GM21447 (cell line): ENCODE results near the gene OR6Y1.

Experiments used
- ATAC-seq: cut with Tn5 transposase; IDR thresholded peaks from one replicate; pipeline ENCODE4 v1.9.1; 2021; ENCODE audit not compliant: unreplicated experiment

OR6Y1 gene

DNA sequence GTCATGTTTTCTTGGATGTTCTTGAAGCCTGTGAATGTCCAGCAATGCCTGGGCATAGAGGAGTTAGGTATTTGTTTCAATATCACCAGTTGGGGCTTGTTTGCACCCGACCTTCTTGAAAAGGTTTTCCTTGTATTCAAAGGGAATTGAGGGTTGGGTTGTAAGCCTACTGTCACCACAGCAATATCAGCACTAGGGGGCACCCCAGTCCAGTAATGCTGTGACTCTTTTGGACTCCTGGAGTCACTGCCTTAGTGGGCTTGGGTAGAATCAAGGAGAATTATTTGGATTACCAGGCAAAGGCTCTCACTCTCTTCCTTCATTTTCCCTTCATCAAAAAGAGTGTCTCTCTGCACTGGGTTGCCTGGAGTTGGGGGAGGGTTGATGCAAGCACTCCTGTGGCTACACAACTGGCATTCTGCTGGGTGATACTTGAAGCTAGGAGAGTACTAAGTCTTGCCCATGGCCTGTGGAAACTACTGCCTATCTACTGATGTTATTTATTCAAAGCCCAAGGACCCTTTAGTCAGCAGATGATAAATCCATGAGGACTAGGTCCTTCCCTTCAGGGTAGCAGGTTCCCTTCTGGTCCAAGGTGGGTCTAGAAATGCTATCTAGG lies 47.7 kb downstream of the OR6Y1 start:
- ATAC-seq: no peak

- no peak for ATAC-seq
Observed at GRCh38 chr1:158496374-158496773, 57.8 kb downstream of the OR6Y1 start.

GRCh38 chr1:158494796-158495195 lies 59.4 kb downstream of the OR6Y1 start:
- no peak for ATAC-seq
